Measurements from ENCODE around the gene SOX1.

DNA sequence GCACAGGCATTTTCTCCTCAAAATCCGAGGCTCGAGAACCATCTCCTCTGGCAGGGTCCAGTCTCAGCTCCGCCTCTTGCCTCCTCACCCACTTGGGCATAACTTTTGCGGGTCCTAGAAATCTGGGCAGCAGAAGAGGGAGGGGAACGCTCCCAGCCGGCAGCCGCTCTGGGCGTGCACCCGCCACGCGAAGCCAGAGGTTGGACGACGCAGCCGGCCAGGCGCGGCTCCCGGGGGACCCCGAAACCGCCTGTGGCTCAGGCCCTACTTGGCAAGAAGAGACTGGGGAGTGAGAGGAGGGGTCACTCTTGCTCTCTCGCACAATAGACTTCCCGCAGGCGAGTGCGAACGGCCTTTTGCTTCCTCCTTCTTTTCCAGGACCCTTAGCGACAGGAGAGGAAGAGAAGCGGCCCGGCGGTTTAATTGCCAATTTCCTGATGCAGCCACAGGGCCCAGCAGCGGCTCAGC lies 6.0 kb upstream of the SOX1 start:
- TF ChIP-seq, protein P1, sequence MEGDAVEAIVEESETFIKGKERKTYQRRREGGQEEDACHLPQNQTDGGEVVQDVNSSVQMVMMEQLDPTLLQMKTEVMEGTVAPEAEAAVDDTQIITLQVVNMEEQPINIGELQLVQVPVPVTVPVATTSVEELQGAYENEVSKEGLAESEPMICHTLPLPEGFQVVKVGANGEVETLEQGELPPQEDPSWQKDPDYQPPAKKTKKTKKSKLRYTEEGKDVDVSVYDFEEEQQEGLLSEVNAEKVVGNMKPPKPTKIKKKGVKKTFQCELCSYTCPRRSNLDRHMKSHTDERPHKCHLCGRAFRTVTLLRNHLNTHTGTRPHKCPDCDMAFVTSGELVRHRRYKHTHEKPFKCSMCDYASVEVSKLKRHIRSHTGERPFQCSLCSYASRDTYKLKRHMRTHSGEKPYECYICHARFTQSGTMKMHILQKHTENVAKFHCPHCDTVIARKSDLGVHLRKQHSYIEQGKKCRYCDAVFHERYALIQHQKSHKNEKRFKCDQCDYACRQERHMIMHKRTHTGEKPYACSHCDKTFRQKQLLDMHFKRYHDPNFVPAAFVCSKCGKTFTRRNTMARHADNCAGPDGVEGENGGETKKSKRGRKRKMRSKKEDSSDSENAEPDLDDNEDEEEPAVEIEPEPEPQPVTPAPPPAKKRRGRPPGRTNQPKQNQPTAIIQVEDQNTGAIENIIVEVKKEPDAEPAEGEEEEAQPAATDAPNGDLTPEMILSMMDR (IDR thresholded peaks at IDR 0.05; ENCODE audit: extremely low read depth in 1 of 2, insufficient read depth in 1 of 2, low read depth in 1 of 2, low read length in 2 of 2) = no peak
- no peak for TF ChIP-seq POLR2A (IDR thresholded peaks at IDR 0.05; ENCODE audit: low read depth, low read length)
- peak; percentile 74 for TF ChIP-seq EZH2 (IDR thresholded peaks at IDR 0.05; ENCODE audit: borderline replicate concordance, low read depth, low read length, severe bottlenecking)
- no peak for TF ChIP-seq POLR2AphosphoS5 (IDR thresholded peaks at IDR 0.05; ENCODE audit: insufficient read depth, low read depth, low read length)
- TF ChIP-seq JUN (IDR thresholded peaks at IDR 0.05; ENCODE audit: borderline replicate concordance, insufficient read depth, insufficient read length, low read depth) = no peak
